Measurements from ENCODE around the gene CD69. TPM values are rescaled to one million over a fixed set of nuclear protein-coding genes. Genes with fewer than 3 reads are reported as not detected.

CD69 gene
- total RNA-seq, 1 experiment from 2014 or later = not detected

GRCh38 chr12:9806714-9807113 is 46.0 kb upstream of the CD69 start:
- no peak overlapping the region for H3K4me3 ChIP-seq
- TF ChIP-seq CTCF (conservative IDR thresholded peaks at IDR 0.05) = no peak
- no peak for TF ChIP-seq EZH2 (IDR thresholded peaks at IDR 0.05; ENCODE audit: low read depth)
- no peaks in the 10 kb centered on the region for H3K9me3 ChIP-seq (ENCODE audit: insufficient read depth, low read depth)
- POLR2A ChIA-PET (ENCODE audit: unreplicated experiment) = no interaction called here
- H3K4me2 ChIP-seq = no peak overlapping the region
- BruUV-seq (replicated peaks) = no TSS peak
- no peaks in the 10 kb centered on the region for H4K20me1 ChIP-seq (ENCODE audit: insufficient read depth)
- peak in 1 of 2 experiments; percentile 4 for DNase-seq
- H2AFZ ChIP-seq = no peak overlapping the region
- H3K27me3 ChIP-seq (ENCODE audit: insufficient read depth, low read depth) = no peaks in the 10 kb centered on the region
- H3K4me1 ChIP-seq (replicated peaks; ENCODE audit: insufficient read depth) = no peaks in the 10 kb centered on the region
- intact Hi-C loops (cut with micrococcal nuclease; ENCODE audit: unreplicated experiment) = no loop called here
- no peaks in the 10 kb centered on the region for H3K79me2 ChIP-seq (ENCODE audit: low read depth)
- H3K9me2 ChIP-seq (ENCODE audit: insufficient read depth) = no peaks in the 10 kb centered on the region
- CTCF ChIA-PET = interaction anchor here (1.2 kb wide), 1 partner anchor 9 kb away, joined by 4 read pairs; no protein-coding TSS in a partner anchor
- no peaks in the 10 kb centered on the region for H3F3A ChIP-seq (ENCODE audit: insufficient read depth, low read depth)
- no peak overlapping the region for H3K27ac ChIP-seq
- H3K36me3 ChIP-seq (ENCODE audit: low read depth) = no peaks in the 10 kb centered on the region

- no peaks in the 10 kb centered on the region for H4K20me1 ChIP-seq (ENCODE audit: insufficient read depth)
- H3K4me1 ChIP-seq (replicated peaks; ENCODE audit: insufficient read depth) = no peaks in the 10 kb centered on the region
- intact Hi-C loops (cut with micrococcal nuclease; ENCODE audit: unreplicated experiment) = no loop called here
- H2AFZ ChIP-seq = no peak overlapping the region
- no peaks in the 10 kb centered on the region for H3K36me3 ChIP-seq (ENCODE audit: low read depth)
- POLR2A ChIA-PET (ENCODE audit: unreplicated experiment) = no interaction called here
- no peak overlapping the region for H3K27ac ChIP-seq
- peak in 1 of 2 experiments; percentile 9 for DNase-seq
- CTCF ChIA-PET = interaction anchor here (1.2 kb wide), 1 partner anchor 8 kb away, joined by 4 read pairs; no protein-coding TSS in a partner anchor
- H3K9me3 ChIP-seq (ENCODE audit: insufficient read depth, low read depth) = no peaks in the 10 kb centered on the region
- no peaks in the 10 kb centered on the region for H3F3A ChIP-seq (ENCODE audit: insufficient read depth, low read depth)
- no peaks in the 10 kb centered on the region for H3K79me2 ChIP-seq (ENCODE audit: low read depth)
- no peak for TF ChIP-seq EZH2 (IDR thresholded peaks at IDR 0.05; ENCODE audit: low read depth)
- TF ChIP-seq CTCF (conservative IDR thresholded peaks at IDR 0.05) = no peak
- no peak overlapping the region for H3K4me2 ChIP-seq
- H3K9me2 ChIP-seq (ENCODE audit: insufficient read depth) = no peaks in the 10 kb centered on the region
- H3K27me3 ChIP-seq (ENCODE audit: insufficient read depth, low read depth) = no peaks in the 10 kb centered on the region
- BruUV-seq (replicated peaks) = no TSS peak
- H3K4me3 ChIP-seq = no peak overlapping the region
Measured at GRCh38 chr12:9805883-9806282, 45.2 kb upstream of the CD69 start.

- no peak for TF ChIP-seq EZH2 (IDR thresholded peaks at IDR 0.05; ENCODE audit: low read depth)
- TF ChIP-seq CTCF (conservative IDR thresholded peaks at IDR 0.05) = no peak
- intact Hi-C loops (cut with micrococcal nuclease; ENCODE audit: unreplicated experiment) = loop anchor here (2.0 to 5.0 kb wide), 2 partner anchors 413 to 738 kb away; partner anchors contain the start of gene GABARAPL1
- H3K9me3 ChIP-seq (ENCODE audit: insufficient read depth, low read depth) = no peaks in the 10 kb centered on the region
- H3K9me2 ChIP-seq (ENCODE audit: insufficient read depth) = no peaks in the 10 kb centered on the region
- no peak overlapping the region for H3K4me3 ChIP-seq
- H2AFZ ChIP-seq = no peak overlapping the region
- no peaks in the 10 kb centered on the region for H3F3A ChIP-seq (ENCODE audit: insufficient read depth, low read depth)
- H3K79me2 ChIP-seq (ENCODE audit: low read depth) = no peaks in the 10 kb centered on the region
- H3K4me1 ChIP-seq (replicated peaks; ENCODE audit: insufficient read depth) = peaks cover 19% of the 10 kb centered on the region
- no peak overlapping the region for H3K27ac ChIP-seq
- no peak for DNase-seq
- ChIA-PET CTCF (interaction anchor here (0.6 to 0.9 kb wide), 4 partner anchors 49 to 918 kb away, joined by 3 to 7 read pairs (median 5); no protein-coding TSS in a partner anchor), POLR2A (ENCODE audit: unreplicated experiment) (no interaction called here)
- H3K4me2 ChIP-seq = no peak overlapping the region
- no peaks in the 10 kb centered on the region for H3K36me3 ChIP-seq (ENCODE audit: low read depth)
- no TSS peak for BruUV-seq (replicated peaks)
- no peaks in the 10 kb centered on the region for H3K27me3 ChIP-seq (ENCODE audit: insufficient read depth, low read depth)
- H4K20me1 ChIP-seq (ENCODE audit: insufficient read depth) = no peaks in the 10 kb centered on the region
Measured at GRCh38 chr12:9799961-9800360, 39.3 kb upstream of the CD69 start.
